HG02623 (cell line): ENCODE data around the gene MORF4L1.
A peak's percentile ranks its signal among the peaks of the same experiment; 100 is the strongest.
"Not testable (repeated sequence)": the region's sequence is repeated elsewhere in the genome, so short reads cannot be mapped to it uniquely, and the experiment has no call there.

Experiments
- ATAC-seq: cut with Tn5 transposase; IDR thresholded peaks from one replicate; pipeline ENCODE4 v1.9.1; 2021; ENCODE audit warnings: moderate library complexity; ENCODE audit not compliant: unreplicated experiment

MORF4L1 gene

DNA sequence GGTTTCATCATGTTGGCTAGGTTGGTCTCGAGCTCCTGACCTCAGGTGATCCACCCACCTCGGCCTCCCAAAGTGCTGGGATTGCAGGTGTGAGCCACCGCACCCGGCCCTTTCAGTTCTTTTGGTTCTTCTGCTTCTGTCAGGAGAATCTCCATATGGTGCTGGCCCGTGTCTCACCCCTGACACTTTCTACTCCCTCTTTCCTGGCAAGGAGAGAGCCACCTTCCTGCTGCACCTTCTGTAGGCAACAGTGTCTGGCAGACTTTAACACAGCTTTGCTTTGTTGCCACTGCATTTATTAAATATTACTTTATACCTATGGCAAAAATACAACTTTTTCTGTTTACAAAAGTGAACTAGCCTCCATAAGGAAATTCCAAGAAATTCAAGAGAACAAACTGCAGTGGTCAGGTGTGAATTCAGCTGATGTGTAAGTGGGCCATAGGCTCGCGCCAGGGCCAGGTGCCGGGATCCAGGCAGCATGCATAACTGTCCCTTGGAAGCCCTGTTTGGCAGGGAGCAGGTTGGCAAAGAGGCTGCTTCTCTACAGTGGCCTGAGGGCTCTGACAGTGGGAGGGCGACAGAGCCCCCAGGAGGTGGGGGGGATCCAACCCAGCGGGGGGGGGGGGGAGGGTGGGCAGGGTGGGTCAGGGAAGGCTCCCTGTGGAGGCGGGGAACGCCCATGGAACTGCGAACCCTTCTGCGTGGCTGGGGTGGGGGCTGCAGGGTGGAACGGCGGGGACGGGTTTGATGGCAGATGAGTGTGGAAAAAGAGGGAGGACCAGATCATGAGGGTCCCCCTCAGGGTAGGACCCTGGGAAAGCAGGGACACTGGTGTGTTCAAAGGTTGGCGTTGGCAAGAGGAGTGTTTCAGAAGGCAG lies 51.0 kb downstream of the MORF4L1 start:
- no peak for ATAC-seq

DNA sequence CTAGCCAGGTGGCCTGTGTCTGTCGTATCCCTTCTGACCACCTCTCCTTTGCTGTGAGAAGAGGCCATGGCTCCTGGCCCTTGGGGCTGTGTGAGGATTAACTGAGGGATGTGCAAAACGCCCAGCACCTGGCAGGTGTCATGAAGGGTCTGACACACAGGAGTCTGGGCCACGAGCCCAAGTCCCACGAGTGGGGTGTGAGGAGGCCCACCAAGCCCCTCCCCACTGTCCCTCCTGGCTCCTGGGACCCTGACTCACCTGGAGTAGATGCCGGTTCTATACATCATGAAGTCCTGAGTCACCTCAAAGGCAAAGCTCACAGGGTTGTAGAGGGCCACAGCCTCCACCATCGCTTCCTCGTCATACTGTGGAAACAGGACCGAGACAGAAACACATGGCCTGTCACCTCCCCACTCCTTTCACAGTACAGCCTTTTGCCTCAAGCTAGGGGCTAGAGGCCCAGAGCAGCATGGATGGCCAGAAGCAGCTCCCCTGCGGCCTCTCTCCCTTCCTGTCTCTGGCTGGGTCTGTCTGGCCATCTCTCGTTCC lies 52.5 kb downstream of the MORF4L1 start:
- no peak for ATAC-seq

DNA sequence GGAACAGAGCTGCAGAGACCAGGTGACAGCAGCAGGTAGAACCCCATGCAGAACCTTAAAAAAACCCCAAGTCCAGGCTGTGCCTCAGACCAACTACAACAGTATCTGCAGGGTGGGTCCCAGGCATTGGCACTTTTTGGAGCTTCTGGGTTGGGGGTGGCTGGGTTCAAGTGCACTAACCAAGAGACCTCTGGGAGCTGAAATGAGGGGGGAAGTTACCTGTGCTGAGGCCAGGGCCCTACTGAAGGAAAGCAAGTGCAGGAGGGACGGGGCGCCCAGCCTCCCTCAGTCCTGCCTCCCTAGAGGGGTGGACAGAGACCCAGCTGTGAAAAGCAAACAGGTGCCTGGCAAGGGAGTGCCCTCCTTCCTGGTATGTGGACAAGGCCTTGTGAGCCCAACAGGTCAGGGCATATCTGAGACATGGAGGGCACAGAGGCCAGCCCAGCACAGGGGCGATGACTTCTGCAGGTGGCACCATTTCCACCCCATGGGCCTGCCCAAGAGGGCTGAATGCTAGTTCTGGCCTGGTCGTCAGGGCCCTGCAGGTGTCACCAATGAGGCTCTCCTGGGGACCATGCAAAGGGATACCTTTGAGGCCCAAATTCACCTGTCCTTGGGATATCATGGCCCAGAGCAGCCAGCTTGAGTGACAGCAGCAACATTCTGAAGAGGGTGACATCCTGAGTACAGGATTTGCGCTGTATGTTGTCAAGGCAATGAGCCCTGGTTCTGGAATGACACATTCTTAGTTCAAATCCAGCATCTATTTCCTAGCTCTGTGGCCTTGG lies 53.5 kb downstream of the MORF4L1 start:
- no peak for ATAC-seq

DNA sequence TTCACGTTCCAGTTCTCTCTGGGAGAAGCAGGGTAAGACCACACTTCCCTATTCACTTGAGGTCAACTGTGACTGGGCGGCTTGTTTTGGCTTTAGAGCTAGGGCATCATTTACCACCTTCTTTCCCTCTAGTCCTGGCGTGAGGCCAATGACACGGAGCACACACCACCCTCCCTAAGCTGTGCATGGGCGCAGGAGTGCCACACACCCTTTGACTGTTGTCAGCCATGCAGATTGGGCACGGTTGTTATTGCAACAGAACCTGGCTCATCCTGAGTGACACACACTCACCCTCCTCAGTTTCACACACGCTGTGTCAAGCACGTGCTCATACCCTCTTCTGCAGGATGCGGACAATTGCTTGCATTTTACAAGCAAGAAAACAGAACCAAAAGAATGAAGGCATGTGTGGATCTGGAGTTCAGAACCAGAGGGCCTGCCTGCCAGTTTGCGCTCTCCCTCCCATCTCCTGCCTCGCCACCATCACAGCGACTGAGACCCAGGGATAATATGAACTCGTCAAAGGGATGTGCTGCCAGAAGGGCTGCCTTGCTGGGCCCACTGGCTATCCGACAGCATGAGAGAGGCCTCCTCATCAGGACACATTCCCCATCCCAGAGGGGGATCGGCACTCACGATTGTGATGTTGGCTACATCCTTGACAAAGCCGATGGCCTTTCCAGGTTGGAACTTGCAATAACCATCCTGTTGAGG lies 54.5 kb downstream of the MORF4L1 start:
- ATAC-seq, result no peak

DNA sequence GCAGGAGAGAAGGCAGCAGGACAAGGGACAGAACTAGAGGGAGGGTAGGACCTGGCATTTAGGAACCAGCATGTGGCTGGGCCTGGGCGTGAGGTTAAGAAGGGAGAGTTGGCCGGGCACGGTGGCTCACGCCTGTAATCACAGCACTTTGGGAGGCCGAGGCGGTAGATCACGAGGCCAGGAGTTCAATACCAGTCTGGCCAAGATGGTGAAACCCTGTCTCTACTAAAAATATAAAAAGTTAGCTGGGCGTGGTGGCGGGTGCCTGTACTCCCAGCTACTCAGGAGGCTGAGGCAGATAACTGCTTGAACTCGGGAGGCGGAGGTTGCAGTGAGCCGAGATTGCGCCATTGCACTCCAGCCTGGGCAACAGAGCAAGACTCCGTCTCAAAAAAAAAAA lies 55.5 kb downstream of the MORF4L1 start:
- ATAC-seq, result not testable (repeated sequence)

DNA sequence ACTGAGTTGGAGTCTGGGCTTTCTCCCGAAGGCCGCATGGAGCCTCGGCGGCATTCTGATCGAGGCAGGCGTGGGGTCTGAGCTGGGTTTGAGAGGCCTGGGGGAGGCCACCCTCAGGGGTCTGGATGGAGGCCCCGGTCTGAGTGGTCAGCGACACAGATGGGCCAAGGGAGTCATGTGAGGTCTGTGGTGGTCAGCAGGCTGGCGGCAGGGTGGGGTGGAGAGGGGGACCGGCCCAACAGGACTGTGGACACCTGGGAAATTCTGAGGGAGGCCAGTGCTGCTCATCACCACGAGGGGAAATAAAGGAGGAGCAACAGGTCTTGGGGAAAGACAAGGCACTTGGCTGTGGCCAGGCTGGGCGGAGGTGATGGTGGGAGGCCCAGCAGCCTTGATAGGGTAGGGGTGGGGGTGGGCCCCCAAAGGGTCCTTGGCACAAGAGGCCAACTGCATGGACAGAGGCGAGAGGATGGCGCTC lies 56.0 kb downstream of the MORF4L1 start:
- no peak for ATAC-seq

DNA sequence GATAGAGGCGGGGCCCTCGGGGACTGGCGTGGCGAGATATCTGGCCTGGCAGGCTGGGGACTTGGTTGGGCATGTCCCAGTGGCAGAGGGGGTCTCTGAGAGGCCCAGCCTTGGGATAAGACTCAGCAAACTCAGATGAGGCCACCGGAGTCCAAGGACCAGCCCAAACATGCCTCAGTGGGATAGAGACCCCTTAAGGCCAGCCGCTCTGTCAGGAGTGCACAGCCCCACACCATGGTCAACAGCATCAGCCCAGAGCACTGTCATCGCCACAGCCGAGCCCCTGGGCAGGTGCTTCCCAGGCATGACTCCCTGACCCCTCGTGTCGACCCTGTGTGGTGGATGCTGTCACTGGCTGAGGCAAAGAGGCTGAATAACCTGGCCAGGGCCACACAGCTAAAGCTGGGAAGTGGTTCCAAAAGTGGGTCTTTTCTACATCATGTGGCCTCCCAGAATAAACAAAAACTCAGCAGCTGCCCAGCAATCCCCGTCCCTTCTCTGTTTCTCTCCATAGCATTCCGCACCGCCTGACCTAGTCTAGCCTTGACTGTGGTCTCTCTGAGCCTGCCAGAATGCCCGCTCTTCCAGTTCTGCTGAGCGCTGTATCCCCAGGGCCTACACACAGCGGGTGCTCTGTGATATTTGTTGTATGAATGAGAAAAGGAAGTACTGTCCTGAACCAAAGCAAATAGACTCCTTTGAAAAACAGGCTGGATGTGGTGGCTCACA lies 57.0 kb downstream of the MORF4L1 start:
- no peak for ATAC-seq

DNA sequence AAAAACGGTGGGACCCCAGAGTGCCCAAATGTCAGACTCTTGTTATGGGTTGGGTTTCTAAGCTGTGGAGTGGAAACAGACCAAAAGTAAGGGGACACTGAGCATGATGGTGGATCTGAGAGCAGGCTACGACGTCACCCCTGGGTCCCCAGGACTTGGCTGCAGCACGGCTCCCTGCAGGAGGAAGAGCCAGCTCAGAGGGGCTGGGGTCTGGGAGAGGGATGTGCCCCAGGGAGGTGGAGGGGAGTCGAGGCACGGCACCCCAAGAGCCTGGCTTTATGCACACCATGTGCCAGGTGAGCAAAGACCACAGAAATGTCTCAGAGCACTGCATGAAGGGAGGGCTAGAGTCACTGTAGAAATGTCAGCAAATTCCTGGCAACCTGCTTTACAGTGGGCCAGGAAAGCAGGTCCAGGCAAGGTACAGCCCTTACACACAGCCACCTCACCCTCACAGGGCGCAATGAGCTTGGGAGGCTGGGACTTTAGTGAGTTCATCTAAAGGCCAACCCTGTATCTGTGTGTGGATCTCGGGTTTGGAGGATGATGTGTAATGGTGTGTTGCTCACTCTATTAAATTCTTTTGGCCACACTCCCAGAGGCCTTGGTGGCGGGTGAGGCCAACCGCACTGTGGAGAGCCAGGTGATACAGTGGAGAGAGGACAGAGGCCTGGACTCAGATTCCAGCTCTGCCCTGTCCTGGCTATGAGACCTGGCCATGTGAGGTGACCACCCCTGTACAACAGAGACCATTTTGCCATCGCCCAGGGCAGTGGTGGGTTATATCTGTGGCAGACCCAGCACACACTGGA lies 58.1 kb downstream of the MORF4L1 start:
- no peak for ATAC-seq

DNA sequence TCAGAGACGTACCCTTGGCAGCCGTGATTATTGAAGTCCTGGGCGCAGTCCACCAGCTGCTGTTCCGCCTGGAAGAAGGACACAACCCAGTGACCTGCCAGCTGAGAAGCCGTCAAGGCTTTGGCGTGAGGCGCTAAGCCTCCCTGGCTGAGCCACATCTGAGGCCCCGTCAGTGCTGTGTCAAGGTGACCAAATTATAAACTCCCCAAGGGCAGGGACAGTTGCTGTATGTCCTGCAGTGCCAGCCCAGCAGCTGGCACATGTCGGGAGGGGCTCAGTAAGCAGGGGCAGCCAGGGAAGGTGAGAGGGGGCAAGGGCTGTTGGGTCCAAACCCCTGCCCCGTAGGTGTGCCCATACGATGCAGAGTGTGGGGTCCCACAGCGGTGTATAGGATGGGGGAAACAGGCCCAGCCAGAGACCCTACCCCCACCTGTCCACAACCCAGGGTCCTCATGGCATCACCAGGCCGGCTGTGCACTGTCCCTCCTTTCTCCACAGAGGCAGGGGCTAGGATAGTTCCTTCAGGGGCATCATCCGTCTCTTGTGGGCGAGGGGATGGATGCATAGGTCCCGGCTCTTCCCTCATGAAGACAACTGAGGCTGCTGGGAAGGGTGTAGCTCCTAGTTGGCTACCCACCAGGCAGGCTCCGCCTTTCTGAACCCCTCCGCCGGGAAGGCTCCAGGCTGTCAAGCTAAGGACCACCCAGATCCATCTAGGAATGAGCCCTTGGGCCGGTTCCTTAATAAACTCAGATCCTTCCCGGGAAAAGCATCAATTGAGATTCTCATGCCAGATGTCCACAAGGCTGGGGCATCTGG lies 59.0 kb downstream of the MORF4L1 start:
- no peak for ATAC-seq

DNA sequence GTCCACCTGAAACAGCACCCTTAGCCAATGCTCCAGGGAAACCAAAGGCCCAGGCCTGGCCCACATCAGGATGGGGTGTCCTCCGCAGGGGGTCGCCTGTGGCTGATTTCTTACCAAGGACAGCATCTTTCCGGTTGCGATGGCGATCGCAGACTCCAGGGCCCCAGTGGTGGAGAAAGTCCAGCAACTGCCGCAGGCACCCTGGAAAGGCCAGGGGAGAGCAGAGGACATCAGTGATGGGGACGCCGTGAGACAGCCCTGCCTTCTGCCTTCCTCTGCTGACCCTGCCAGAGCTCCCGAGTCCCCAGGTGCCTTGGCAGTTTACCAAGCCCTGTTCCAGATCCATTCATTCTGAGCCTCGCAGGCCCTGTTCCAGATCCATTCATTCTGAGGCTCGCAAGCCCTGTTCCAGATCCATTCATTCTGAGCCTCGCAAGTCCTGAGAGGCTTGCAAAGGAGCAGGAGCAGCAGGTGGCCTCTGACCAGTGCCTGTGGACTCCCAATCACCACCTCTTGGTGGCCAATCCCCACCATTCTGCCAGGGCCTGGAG lies 59.6 kb downstream of the MORF4L1 start:
- ATAC-seq, result no peak

DNA sequence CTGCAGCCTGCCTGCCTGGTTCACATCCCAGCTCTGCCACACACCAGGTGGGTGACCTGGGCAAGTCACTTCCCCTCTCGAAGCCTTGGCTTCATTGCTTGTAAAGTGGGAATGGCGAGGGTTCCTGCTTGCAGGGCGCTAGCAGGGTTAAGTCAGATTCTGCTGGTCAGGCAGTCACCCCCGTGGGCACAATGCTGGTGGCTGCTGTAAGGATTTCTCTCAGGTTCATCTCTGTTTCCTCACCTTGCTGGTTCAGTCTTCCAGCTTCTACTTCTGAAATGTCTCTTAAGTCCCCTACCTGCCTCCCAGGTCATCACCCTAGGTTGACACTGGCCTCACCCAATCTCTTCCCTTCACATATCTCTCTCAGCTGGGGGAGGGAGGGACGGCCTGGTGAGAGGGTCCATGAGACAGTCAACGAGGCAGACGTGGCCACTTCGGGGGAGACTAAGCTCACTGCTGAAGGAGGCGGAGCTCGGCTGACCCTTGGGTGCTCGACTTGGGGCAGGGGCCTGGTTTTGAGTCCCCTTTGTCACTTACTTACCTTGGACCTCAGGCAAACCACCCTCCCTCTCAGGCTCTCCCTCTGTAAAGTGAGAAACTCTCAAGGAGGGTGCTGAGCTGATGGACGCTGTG lies 60.6 kb downstream of the MORF4L1 start:
- no peak for ATAC-seq

DNA sequence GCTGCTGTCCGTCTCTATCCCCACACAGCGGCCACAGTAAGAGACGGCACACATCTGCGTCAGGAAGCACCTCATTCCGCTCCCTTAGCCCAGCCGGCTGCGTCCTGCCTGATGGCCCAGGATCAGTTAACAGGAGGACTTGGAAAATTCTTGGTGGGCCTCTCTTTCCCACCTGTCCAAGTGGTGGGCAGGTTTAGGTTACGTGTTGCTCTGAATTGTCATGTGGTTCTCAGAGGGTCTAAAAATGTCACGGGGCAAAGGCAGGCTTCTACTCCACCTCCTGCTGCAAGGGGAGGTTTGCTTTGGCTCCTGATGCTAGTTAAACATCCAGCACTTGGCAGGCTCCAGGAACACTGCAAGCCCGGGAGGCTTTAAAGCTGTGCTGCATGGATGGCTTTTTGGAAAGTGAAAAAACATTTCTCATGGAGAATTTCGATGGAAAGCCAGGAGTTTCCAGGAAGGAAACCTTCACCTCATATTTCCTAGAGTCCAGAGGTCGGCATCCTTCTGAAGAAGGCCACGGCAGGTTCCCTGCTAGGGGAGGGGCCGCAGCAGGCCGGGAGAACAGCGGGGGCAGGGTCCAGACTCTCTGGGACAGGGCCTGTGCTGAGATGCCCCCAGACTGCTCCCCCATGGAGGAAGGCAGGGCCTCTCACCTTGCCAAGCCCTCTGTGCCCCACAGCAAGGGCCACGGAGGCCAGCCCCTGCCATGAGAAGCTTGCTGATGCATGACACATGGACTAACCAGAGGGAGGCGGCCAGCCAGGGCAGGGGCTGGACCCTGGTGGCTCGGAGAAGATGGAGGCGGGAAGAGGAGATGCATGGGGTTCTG lies 61.3 kb downstream of the MORF4L1 start:
- ATAC-seq, result no peak

DNA sequence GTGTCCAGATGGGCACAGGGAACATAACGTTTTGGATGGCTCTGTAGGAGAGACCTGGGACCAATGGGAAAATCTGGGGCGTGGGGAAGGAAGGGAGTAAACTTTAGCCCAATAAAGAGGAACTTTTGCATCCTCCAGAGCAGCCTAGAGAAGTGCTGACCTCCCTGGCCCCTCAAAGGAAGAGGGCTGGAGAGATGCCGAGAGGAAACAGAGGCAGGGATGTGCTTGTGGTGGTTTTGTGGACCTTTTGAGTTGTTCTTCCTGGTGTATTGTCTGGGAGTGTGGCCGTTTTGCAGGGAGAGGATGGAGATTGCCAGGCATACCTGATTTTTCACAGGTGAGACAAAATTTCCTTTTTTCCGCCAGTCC lies 61.9 kb downstream of the MORF4L1 start:
- no peak for ATAC-seq

DNA sequence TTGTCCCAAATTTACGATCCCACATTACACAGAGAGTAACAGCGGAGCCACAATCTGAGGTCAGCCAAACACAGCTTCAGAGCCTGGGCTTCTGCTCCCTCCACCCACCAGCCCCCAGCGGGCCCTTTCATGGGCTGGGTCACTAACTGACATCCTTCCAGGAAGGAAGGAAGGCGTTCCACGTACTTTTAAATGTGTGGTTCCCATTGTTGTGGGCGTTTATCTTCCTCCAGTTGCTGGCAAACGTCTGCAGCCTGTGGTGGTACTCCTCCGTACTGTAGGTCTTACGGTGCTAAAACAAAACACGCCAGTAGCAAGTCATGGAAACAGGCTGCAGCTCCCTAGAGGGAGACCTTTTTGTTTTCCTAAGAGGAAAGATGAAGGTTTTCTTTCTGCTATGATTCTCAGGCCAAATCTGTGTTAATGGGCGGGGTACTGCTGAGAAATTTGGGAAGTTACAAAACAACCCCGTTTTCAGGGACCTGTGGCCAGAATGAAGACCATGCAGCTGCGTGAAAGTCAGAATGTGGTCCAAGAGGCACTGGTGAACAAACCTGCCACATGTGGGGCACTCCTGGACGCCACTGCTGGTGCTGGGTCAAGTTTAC lies 64.5 kb downstream of the MORF4L1 start:
- no peak for ATAC-seq

DNA sequence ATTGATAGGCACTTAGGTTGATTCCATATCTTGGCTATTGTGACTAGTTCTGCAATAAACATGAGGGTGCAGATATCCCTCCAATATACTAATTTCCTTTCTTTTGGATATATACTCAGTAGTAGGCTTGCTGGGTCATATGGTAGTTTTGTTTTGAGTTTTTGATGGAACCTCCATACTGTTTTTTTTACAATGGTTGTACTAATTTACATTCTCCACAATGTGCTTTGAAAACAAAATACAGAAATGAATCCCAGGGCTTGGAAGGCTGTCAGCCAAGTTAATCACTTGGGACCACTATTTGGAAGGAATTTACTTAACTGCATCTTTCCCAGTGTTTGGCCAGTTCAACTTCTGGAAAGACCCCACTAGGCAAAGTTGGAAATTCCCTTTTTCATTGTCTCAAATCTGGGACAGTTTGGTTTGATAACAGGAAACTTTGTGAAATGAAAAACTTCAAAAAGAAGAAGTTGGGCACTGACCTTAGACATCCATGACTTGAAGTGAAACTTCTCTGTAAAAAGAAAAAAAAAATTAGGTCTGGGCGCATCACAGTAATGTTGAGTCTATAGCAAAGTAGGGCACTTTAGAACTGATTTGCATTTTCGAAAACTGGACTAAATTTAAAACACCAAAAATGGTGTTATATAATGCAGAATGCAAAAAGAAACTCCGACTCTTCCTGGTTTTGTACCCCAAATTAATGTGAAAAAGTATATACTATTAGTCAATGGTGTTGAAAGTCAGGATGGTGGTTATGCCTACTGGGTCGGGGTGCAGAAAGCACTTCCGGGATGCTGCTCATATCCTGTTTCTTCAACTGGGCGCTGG lies 66.2 kb downstream of the MORF4L1 start:
- peak; percentile 70 for ATAC-seq

DNA sequence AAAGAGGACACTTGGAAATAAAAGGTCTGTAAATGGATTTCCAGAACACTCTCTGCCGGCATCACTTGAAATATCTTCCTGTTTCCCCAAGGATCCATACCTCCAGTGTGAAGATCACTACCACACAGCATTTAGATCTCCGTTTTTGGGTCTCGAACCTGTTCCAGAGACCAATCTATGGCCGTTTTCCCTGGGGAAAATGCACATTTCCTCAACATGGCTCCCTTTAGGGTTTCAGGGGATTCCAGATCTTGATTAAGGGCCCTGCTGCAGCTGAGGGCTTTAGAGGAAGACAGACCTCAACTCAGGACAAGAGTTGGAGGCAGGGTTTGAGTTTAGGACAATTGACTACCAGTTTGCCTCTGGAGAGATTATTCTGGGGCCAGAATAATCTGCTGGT lies 70.1 kb downstream of the MORF4L1 start:
- no peak for ATAC-seq
